OCI-LY3 (cell line): ENCODE data around the gene LIN28A.

Experiments used
- H2AFZ ChIP-seq: fragments of 200-600, 300-600 bp; shearing (Covaris generic); 2 replicates; pipeline ENCODE4 v1.6.0; 2014; ENCODE audit warnings: antibody characterized with exemption, low read depth, low read length
- H3K27ac ChIP-seq: fragments of 200-600, 300-600 bp; sonication (generic); 2 replicates; pipeline ENCODE4 v1.5.1; 2014; ENCODE audit warnings: mild to moderate bottlenecking, low read length, moderate library complexity, mixed read lengths
- H3K27me3 ChIP-seq: fragments of 200-600, 300-600 bp; sonication (generic); 2 replicates; pipeline ENCODE4 v1.6.1; 2014; ENCODE audit warnings: low read depth, low read length, mixed read lengths
- H3K36me3 ChIP-seq: fragments of 200-600, 300-600 bp; sonication (generic); replicated peaks from 2 replicates; pipeline ENCODE3; 2014; ENCODE audit warnings: low read depth, low read length, mixed read lengths
- H3K4me1 ChIP-seq: fragments of 300-600, 200-600 bp; sonication (generic); 2 replicates; pipeline ENCODE4 v1.6.1; 2014; ENCODE audit warnings: low read length, mixed read lengths
- H3K4me2 ChIP-seq: fragments of 200-600, 300-600 bp; sonication (generic); 2 replicates; pipeline ENCODE4 v1.6.1; 2014; ENCODE audit warnings: low read length, mixed read lengths
- H3K4me3 ChIP-seq: fragments of 300-600, 200-600 bp; sonication (generic); 2 replicates; pipeline ENCODE4 v1.5.1; 2014; ENCODE audit warnings: antibody characterized with exemption, mild to moderate bottlenecking, low read length, moderate library complexity
- H3K79me2 ChIP-seq: fragments of 300-600, 200-600 bp; shearing (Covaris generic); 2 replicates; pipeline ENCODE4 v1.6.1; 2014; ENCODE audit warnings: mild to moderate bottlenecking, low read length, mixed read lengths
- H3K9ac ChIP-seq: fragments of 300-600, 200-600 bp; shearing (Covaris generic); 2 replicates; pipeline ENCODE4 v1.6.0; 2014; ENCODE audit warnings: mild to moderate bottlenecking, low read length, moderate library complexity
- H3K9me3 ChIP-seq: fragments of 200-600, 300-600 bp; shearing (Covaris generic); 2 replicates; pipeline ENCODE4 v1.6.1; 2014; ENCODE audit warnings: low read length, mixed read lengths; ENCODE audit not compliant: insufficient read depth
- H4K20me1 ChIP-seq: fragments of 200-600, 300-600 bp; sonication (generic); 2 replicates; pipeline ENCODE4 v1.6.1; 2016; ENCODE audit warnings: low read length, mixed read lengths; ENCODE audit not compliant: insufficient read depth
- CTCF ChIP-seq: fragments of 200-600, 300-600 bp; sonication (generic); IDR thresholded peaks from 2 replicates; pipeline ENCODE4 v1.5.1; 2014; ENCODE audit warnings: antibody characterized with exemption, low read length, low read depth
- EZH2phosphoT487 ChIP-seq: fragments of 200-600 bp; shearing (Covaris generic); IDR thresholded peaks from 2 replicates; pipeline ENCODE4 v1.6.1; 2018; ENCODE audit warnings: antibody characterized with exemption, mixed run types, low read depth

LIN28A gene

GRCh38 chr1:26411624-26412074 is 1.0 kb downstream of the LIN28A start:
- Histone ChIP-seq H3K36me3 (no peaks in the 10 kb centered on the region), H3K4me3 (no peak overlapping the region), H3K9ac (no peak overlapping the region)

GRCh38 chr1:26412180-26412840 is 1.7 kb downstream of the LIN28A start:
- Histone ChIP-seq H3K9ac (no peak overlapping the region), H4K20me1 (no peaks in the 10 kb centered on the region), H3K27me3 (peaks cover 11% of the 10 kb centered on the region; the same call in 1 of the 2 replicates), H3K79me2 (no peaks in the 10 kb centered on the region), H3K4me1 (no peaks in the 10 kb centered on the region), H3K27ac (no peak overlapping the region), H3K4me2 (no peak overlapping the region), H2AFZ (no peak overlapping the region), H3K36me3 (no peaks in the 10 kb centered on the region), H3K4me3 (no peak overlapping the region), H3K9me3 (no peaks in the 10 kb centered on the region)
- TF ChIP-seq EZH2phosphoT487 (no peak), CTCF (no peak)

More at GRCh38 chr1:26411624-26412074, 1.0 kb downstream of the LIN28A start:
- no peaks in the 10 kb centered on the region for H4K20me1 ChIP-seq
- no peaks in the 10 kb centered on the region for H3K79me2 ChIP-seq
- no peaks in the 10 kb centered on the region for H3K9me3 ChIP-seq
- H3K4me1 ChIP-seq = no peaks in the 10 kb centered on the region
- no peak overlapping the region for H2AFZ ChIP-seq
- H3K27ac ChIP-seq = no peak overlapping the region
- H3K4me2 ChIP-seq = no peak overlapping the region
- peaks cover 11% of the 10 kb centered on the region; the same call in 1 of the 2 replicates for H3K27me3 ChIP-seq
- no peak for TF ChIP-seq EZH2phosphoT487
- no peak for TF ChIP-seq CTCF

DNA sequence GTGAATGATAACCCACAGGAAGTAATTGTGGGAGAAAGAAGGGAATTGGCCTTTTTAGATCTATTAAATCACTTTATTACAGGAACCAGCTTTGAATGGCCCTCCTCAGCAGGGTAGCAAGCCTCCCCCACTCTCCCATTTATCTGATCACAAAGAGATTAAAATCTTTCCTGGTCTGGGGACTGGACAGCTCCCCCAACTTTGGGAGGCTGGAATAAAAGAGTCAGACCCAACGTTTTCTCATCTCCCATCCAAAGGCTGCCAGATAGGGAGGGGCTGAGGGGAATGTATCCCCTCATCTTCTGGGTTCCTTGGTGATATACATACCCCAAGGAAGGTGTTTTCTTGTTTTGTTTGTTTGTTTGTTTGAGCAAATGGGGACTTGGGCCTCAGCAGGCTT is 2.4 kb downstream of the LIN28A start:
- no peaks in the 10 kb centered on the region for H4K20me1 ChIP-seq
- H3K4me1 ChIP-seq = no peaks in the 10 kb centered on the region
- no peaks in the 10 kb centered on the region for H3K36me3 ChIP-seq
- peaks cover 11% of the 10 kb centered on the region; the same call in 1 of the 2 replicates for H3K27me3 ChIP-seq
- no peak overlapping the region for H3K27ac ChIP-seq
- no peak overlapping the region for H3K9ac ChIP-seq
- no peak overlapping the region for H3K4me3 ChIP-seq
- H3K79me2 ChIP-seq = no peaks in the 10 kb centered on the region
- no peak overlapping the region for H2AFZ ChIP-seq
- TF ChIP-seq EZH2phosphoT487 = no peak
- TF ChIP-seq CTCF = no peak
- H3K9me3 ChIP-seq = no peaks in the 10 kb centered on the region
- H3K4me2 ChIP-seq = no peak overlapping the region

DNA sequence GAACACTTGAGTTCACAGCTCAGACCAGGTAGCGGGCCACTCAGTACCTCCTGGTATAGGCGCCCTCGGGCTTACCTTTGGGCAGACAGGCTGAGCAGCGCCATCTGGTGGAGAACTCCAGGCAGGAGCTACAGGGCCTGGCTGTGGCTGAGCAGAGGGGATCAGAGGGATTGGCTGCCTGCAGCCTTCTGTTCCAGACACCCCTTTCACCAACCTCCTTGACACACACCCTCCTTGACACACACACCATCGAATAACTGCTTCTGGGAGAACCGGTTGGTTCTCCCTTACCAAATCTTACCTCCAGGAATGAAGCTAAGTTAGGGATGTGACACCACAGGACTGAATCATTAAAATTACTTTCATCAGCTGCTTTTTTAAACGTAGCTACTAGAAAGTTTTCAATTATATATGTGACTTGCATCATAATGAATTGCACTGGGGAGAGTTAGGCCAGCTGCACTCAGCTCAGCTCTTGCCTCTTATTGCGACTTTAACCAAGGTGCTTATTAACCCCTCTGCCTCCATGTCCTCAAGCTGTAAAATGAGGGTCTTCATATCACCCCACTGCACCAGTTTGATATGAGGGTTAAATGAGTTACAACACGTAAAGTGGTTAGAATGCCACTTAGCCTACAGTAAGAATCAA is 6.6 kb downstream of the LIN28A start:
- Histone ChIP-seq H3K4me2 (no peak overlapping the region), H3K79me2 (no peaks in the 10 kb centered on the region), H4K20me1 (no peaks in the 10 kb centered on the region), H3K9me3 (no peaks in the 10 kb centered on the region), H3K27me3 (peaks cover 11% of the 10 kb centered on the region; the same call in 1 of the 2 replicates), H3K4me1 (no peaks in the 10 kb centered on the region), H3K36me3 (no peaks in the 10 kb centered on the region), H3K9ac (no peak overlapping the region), H2AFZ (no peak overlapping the region), H3K4me3 (no peak overlapping the region), H3K27ac (no peak overlapping the region)
- TF ChIP-seq CTCF (peak; percentile 76), EZH2phosphoT487 (no peak)
